ENCODE measurements around the gene SLIT1.

SLIT1 gene

GRCh38 chr10:97018251-97019212 is 167.2 kb downstream of the SLIT1 start:
- DNase-seq, result no peak

DNA sequence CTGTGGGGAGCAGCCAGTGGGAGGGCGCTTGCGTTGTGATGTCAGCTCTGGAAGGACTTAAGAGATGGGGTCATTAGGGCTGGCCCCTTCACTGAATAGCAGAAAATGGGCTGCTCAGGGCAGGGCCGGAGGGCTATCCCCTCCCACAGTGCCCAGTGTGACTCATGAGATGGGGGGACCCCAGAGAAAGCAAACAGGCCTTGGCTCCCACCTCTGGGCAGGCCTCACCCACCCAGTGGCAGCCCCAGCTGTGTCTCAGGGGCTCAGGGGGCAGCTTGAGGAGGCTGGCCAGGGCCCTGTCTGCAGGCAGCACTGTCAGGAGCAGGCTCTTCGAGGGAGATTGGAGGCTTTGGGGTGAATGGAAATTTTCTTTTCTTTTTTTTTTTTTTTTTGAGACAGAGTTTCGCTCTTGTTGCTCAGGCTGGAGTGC is 168.3 kb downstream of the SLIT1 start:
- no peak for DNase-seq

- DNase-seq, result no peak
These were observed 168.9 kb downstream of the SLIT1 start for GRCh38 chr10:97016728-97017473.

DNA sequence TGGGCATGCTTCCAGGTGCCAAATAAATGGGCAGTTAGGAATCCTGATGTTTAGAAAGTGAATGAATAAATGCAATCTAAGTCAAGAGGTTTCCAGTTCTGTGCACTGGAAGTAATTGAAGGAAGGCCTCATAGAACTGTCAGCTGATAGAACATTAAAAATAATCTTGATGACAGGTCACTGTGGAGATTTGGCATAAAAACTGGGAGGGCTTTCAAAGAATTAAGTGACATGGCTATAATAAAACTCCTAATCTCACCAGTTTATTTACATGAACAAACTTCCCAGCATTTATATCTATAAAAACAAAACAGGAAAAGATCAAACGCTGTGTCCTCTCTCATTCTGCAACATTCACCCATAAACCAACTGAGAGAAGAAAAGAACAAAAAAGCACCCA is 170.5 kb downstream of the SLIT1 start:
- DNase-seq, result no peak

- no peak for DNase-seq
These were observed 171.8 kb downstream of the SLIT1 start for GRCh38 chr10:97013983-97014382.

DNA sequence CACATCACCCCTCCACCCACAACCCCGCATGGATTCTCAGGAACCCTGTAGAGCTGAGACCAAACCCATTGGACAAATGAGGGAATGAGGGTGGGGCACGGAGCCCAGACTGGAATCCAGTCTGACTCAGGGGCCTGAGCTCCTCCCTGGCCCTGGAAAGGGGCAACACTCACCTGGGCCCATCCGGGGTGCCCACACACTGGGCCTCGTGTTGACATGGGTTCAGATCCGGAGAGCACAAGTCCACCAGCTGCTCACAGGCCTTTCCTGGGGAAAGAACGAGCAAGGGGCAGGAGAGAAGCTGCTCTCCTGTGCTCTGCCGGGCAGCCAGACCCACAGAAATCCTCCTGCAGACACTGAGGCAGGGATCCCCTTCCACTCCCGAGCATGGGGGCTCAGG is 172.2 kb downstream of the SLIT1 start:
- no peak for DNase-seq

- DNase-seq, result no peak
These were observed 173.3 kb downstream of the SLIT1 start for GRCh38 chr10:97012470-97012869.

DNA sequence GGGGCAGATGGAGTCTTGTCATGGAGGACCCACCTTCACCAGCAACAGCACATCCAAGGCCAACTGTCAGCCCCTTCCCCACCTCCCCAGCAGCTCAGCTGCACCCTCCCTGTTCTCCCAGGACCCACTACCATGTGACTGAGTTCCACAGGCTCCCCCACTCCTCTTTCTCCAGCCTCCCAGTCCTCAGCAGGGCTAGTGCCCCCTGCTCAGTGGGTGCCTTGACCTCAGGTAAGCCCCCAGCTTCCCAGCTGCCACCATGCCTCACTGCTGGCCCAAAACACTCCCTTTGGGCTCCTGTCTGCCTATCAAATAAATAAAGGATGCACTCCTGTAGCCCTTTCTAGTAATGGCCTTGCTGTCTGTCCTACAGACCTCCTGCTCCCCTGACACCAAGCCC is 174.4 kb downstream of the SLIT1 start:
- no peak for DNase-seq

- no peak for DNase-seq
These were observed 175.0 kb downstream of the SLIT1 start for GRCh38 chr10:97010695-97011206.

GRCh38 chr10:97007417-97007816 is 178.3 kb downstream of the SLIT1 start:
- DNase-seq, result no peak

- DNase-seq, result no peak
These were observed 179.4 kb downstream of the SLIT1 start for GRCh38 chr10:97006364-97006763.

DNA sequence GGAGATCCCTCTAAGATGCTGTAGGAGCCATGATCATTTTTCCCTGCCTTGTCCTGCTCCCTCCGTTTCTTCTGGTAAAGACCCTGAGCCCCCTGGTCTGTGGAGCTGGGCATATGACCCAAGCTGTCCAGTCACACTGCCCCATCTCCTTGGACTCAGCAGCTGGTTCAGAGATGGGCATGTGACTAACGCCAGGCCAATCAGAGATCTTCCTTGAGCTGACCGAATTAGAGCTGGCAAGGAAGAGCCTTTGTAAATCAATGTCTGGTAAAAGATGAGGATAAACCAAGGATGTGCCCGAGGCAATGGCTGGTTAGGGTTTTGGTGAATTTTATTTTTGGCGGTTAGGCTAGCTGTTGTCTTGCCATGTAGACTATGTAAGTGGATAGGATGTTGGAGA is 180.4 kb downstream of the SLIT1 start:
- no peak for DNase-seq

DNA sequence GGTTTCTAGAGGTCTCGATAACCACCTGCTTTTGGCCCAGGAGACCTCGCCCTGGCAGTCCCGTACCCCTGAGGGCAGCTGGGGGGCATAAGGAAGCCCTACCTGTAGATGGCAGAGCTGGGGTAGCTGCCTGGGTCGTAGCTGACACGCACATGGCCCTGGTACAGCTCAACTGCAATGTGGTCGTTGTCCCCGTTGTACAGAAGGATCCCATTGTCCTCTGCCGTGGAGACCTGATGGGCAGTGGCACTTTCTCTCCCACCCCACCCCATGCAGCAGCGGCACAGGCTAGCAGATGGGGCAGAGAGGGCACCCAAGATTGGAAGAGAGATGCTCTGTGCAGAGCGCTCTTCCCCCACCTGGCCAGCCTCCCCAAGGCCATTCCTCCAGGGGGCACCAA is 181.2 kb downstream of the SLIT1 start:
- DNase-seq, result no peak

GRCh38 chr10:97003804-97004201 is 182.0 kb downstream of the SLIT1 start:
- DNase-seq, result no peak

DNA sequence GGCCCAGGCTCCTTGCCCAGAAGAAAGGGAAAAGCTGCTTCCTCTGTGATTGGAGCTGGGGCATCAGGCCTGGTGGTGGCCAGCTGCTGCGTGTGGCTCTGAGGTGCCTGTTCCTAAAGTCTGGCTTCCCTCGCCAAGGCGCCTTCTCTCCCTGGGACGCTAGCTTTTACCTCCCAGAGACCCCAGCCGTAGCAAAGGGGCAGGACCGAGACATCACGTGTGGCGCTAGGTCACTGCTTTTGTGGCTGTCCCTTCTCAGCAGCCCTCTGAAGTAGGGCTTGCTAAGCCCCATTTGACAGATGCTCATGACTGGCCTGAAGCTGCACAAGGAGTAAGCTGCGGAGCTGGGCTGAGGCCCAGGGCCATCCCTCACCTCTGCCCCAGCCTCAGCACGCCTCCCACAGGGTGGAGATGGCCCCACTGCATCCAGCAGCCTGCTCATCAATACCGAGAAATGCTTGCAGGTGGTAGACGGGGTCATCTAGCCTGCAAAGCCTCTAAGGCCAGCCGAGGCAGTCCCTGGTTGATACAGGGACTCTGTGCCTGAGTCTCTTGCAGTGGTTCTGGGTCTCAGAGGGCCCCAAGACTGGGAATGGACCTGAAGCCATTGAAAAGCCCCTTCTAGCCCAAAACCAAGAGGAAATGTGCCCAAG is 182.5 kb downstream of the SLIT1 start:
- no peak for DNase-seq

- no peak for DNase-seq
These were observed 183.1 kb downstream of the SLIT1 start for GRCh38 chr10:97002670-97003069.

DNA sequence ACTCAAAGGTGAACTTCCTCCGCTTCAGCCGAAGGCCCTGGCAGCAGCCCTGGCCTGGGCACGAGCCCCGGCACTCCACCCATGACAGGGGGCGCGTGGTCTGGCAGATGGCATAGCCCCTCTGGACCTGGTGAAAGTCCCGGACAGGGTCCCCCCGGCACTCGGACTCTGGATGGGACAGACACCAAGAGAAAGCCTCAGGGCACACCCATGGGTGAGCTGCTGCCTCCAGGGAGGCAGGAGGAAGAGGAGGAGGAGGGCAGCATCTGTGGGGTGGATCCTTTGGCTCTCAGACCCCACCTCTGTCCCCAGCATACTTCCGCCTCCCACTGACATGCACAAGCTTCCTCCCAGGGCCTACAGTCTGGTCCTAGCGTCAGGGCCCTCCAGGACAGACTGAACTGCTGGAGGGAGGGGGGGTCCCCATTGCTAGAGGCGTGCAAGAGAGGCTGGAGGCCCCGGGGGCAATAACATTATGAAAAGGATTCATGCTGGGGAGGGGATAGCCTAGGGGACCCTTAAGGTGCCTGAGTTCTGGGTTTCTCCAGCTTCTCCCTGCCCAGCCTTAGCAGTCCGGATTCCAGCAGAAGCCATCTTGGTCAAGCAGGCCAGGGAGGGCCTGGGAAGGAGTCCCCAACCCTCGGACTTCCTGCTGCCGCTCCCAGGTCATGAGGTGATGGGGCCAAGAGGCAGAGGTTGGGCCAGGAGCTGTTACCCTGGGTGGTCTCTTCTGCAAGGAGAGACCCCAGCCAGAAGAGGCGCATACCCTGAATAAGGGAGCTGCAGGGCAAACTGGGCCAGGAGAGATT is 184.4 kb downstream of the SLIT1 start:
- no peak for DNase-seq

- no peak for DNase-seq
These were observed 185.1 kb downstream of the SLIT1 start for GRCh38 chr10:97000487-97001182.

GRCh38 chr10:96999987-97000386 is 185.8 kb downstream of the SLIT1 start:
- no peak for DNase-seq

GRCh38 chr10:96999337-96999736 is 186.4 kb downstream of the SLIT1 start:
- DNase-seq, result no peak

- no peak for DNase-seq
These were observed 187.3 kb downstream of the SLIT1 start for GRCh38 chr10:96998329-96998888.
